Superior temporal gyrus (tissue), 1 donor: Measurements from ENCODE around the gene CENPA.
"Not testable (repeated sequence)": the region's sequence is repeated elsewhere in the genome, so short reads cannot be mapped to it uniquely, and the experiment has no call there.

Source experiments
- DNase-seq: peaks from one replicate; pipeline ENCODE4 v3.0.0-alpha.2; 2016; ENCODE audit errors: extremely low spot score

Gene CENPA

GRCh38 chr2:26785431-26786206 is at the start of gene CENPA:
Gene CENPA (plus strand): TSS chr2:26786056. CDS start chr2:26786197, 141 bp downstream.
- peak; percentile 99 for DNase-seq

GRCh38 chr2:26737221-26737620 is 48.6 kb upstream of the CENPA start:
- DNase-seq = no peak

- DNase-seq = no peak
Observed at GRCh38 chr2:26738481-26738880, 47.4 kb upstream of the CENPA start.

GRCh38 chr2:26739514-26739913 is 46.3 kb upstream of the CENPA start:
- DNase-seq = no peak

GRCh38 chr2:26740346-26740745 is 45.5 kb upstream of the CENPA start:
- no peak for DNase-seq

- DNase-seq = no peak
Observed at GRCh38 chr2:26740890-26741302, 45.0 kb upstream of the CENPA start.

GRCh38 chr2:26742048-26742770 is 43.6 kb upstream of the CENPA start:
- DNase-seq = no peak

GRCh38 chr2:26743852-26744251 is 42.0 kb upstream of the CENPA start:
- no peak for DNase-seq

- DNase-seq = no peak
Observed at GRCh38 chr2:26744953-26745352, 40.9 kb upstream of the CENPA start.

GRCh38 chr2:26745609-26746327 is 40.1 kb upstream of the CENPA start:
- DNase-seq = peak; percentile 95

- DNase-seq = no peak
Observed at GRCh38 chr2:26746934-26747333, 38.9 kb upstream of the CENPA start.

GRCh38 chr2:26749787-26750420 is 36.0 kb upstream of the CENPA start:
- DNase-seq = not testable (repeated sequence)

- not testable (repeated sequence) for DNase-seq
Observed at GRCh38 chr2:26750467-26750866, 35.4 kb upstream of the CENPA start.

- no peak for DNase-seq
Observed at GRCh38 chr2:26752656-26753055, 33.2 kb upstream of the CENPA start.

GRCh38 chr2:26754539-26754938 is 31.3 kb upstream of the CENPA start:
- DNase-seq = no peak

- no peak for DNase-seq
Observed at GRCh38 chr2:26754972-26755670, 30.7 kb upstream of the CENPA start.

GRCh38 chr2:26756337-26756736 is 29.5 kb upstream of the CENPA start:
- DNase-seq = no peak

GRCh38 chr2:26757873-26758789 is 27.7 kb upstream of the CENPA start:
- no peak for DNase-seq

- DNase-seq = no peak
Observed at GRCh38 chr2:26758790-26759321, 27.0 kb upstream of the CENPA start.

GRCh38 chr2:26759845-26760244 is 26.0 kb upstream of the CENPA start:
- no peak for DNase-seq
